Stimulated activated CD4-positive, alpha-beta T cell treated with anti-CD3 and anti-CD28 coated beads, Interleukin-4, amount 100 ng/mL, for 1 hour (primary cell): ENCODE data around the gene RMDN3.
A peak's percentile ranks its signal among the peaks of the same experiment; 100 is the strongest.

Experiments used
- DNase-seq: peaks from one replicate; pipeline ENCODE4 v3.0.0-alpha.2; 2020

Gene RMDN3

GRCh38 chr15:40771242-40771641, 16.2 kb upstream of the RMDN3 start:
- DNase-seq = no peak

- DNase-seq = no peak
Measured at GRCh38 chr15:40770147-40770721, 15.2 kb upstream of the RMDN3 start.

- peak; percentile 75 for DNase-seq
Measured at GRCh38 chr15:40769274-40770146, 14.5 kb upstream of the RMDN3 start, which contains the start of gene C15orf62. C15orf62 (plus strand) TSS chr15:40769980; CDS start chr15:40770496, 516 bp downstream.

- DNase-seq = no peak
Measured at GRCh38 chr15:40768521-40769273, 13.6 kb upstream of the RMDN3 start.

GRCh38 chr15:40767838-40768500, 12.9 kb upstream of the RMDN3 start:
- DNase-seq = no peak

- DNase-seq = no peak
Measured at GRCh38 chr15:40766906-40767837, 12.1 kb upstream of the RMDN3 start.

GRCh38 chr15:40766194-40766815, 11.3 kb upstream of the RMDN3 start:
- no peak for DNase-seq

- no peak for DNase-seq
Measured at GRCh38 chr15:40764629-40765103, 9.6 kb upstream of the RMDN3 start.

GRCh38 chr15:40763801-40764628, 9.0 kb upstream of the RMDN3 start, which contains the start of gene GCHFR:
GCHFR (plus strand) TSS chr15:40764068; CDS start chr15:40764181, 113 bp downstream.
- DNase-seq = peak; percentile 69

- DNase-seq = peak; percentile 47
Measured at GRCh38 chr15:40762919-40763800, 8.1 kb upstream of the RMDN3 start.

GRCh38 chr15:40759961-40760360, 4.9 kb upstream of the RMDN3 start:
- DNase-seq = no peak

- no peak for DNase-seq
Measured at GRCh38 chr15:40756938-40757337, 1.9 kb upstream of the RMDN3 start.

GRCh38 chr15:40755812-40756208, 756 bp upstream of the RMDN3 start:
- no peak for DNase-seq

- DNase-seq = peak; percentile 14
Measured at GRCh38 chr15:40754574-40754882, 526 bp downstream of the RMDN3 start.

GRCh38 chr15:40751745-40752144, 3.3 kb downstream of the RMDN3 start:
- DNase-seq = no peak

GRCh38 chr15:40750885-40751284, 4.2 kb downstream of the RMDN3 start:
- no peak for DNase-seq

- no peak for DNase-seq
Measured at GRCh38 chr15:40749151-40749630, 5.9 kb downstream of the RMDN3 start.

GRCh38 chr15:40747685-40748631, 7.1 kb downstream of the RMDN3 start:
- no peak for DNase-seq
